H1 (cell line): Measurements from ENCODE around the gene RNF31. TPM values are rescaled to one million over a fixed set of nuclear protein-coding genes. Genes with fewer than 3 reads are reported as not detected.

Experiments
- CBX8 ChIP-seq: fragments of 300-800, 300-1000 bp; sonication (generic); IDR thresholded peaks from 2 replicates; pipeline ENCODE4 v1.7.1; 2016; ENCODE audit warnings: low read depth, low read length, borderline replicate concordance
- JUN ChIP-seq: IDR thresholded peaks from 2 replicates; pipeline ENCODE4 v1.6.1; 2011; ENCODE audit warnings: low read depth, mild to moderate bottlenecking, improper control_type of control experiment, low read length
- RBBP5 ChIP-seq: IDR thresholded peaks from 2 replicates; pipeline ENCODE4 v1.7.1; 2012; ENCODE audit warnings: low read depth, mild to moderate bottlenecking, inconsistent platforms, low read length, moderate library complexity, borderline replicate concordance
- SUZ12 ChIP-seq: fragments of 200-600 bp; sonication (generic); IDR thresholded peaks from 2 replicates; pipeline ENCODE4 v1.6.1; 2012; ENCODE audit warnings: mild to moderate bottlenecking, inconsistent platforms, low read length, moderate library complexity, mixed read lengths
- polyA plus RNA-seq, 7 experiments: library from polyadenylated mRNA; depleted of rRNA in 3 of 7; stranded (reverse) in 5 of 7; unstranded in 2 of 7; fragments of >200 nt in 5 of 7; fragments of 200-250 nt in 2 of 7; gene quantifications; 1 replicate in 5 of 7; 2 replicates in 1 of 7; 4 replicates in 1 of 7; pipeline versions ENCODE4 v1.2.1 to v1.2.3, GENCODE V29; 2011 to 2013; ENCODE audit warnings: missing spikeins in 2 of 7, mixed read lengths in 2 of 7
- total RNA-seq: library from RNA; stranded (reverse); fragmentation: NEBNext Ultra II Directional; extraction: Animal tissue kit (Norgen Biotek cat#: 25700); gene quantifications from 2 replicates; pipeline ENCODE4 v1.2.1, GENCODE V29; 2021
- TF ChIP-seq, protein P1 (sequence below): IDR thresholded peaks from 2 replicates; pipeline ENCODE4 v1.6.1; 2011; ENCODE audit warnings: low read depth, mild to moderate bottlenecking, low read length; ENCODE audit not compliant: insufficient read depth

The RNF31 gene
- total and polyA plus RNA-seq, 2 of the 8 experiments (the other 6 are each of a cell fraction or from before 2014, with no cell fraction given), result 17.5 to 72.0 TPM

DNA sequence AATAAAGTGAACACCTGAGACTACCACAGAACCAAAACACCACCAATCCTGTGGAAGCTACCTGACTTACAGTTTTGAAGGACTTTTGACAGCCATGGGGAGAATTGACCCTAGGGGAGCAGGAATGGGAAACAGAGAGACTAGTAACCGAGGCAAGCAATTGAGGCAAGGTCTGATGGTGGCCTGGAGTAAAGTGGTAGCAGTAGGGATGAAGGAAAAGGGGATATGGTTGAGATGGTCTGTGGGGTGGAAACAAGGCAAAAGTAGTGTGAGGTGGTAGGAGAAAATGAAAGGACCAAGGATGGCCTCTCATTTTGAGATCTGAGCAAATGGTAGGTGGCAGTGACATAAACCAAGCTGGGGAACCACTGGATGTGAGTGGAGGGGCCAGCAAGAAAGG is 9.5 kb downstream of the RNF31 start (continued):
- no peak for TF ChIP-seq SUZ12
- no peak for TF ChIP-seq RBBP5
- no peak for TF ChIP-seq JUN
- no peak for TF ChIP-seq CBX8
- TF ChIP-seq, protein P1, sequence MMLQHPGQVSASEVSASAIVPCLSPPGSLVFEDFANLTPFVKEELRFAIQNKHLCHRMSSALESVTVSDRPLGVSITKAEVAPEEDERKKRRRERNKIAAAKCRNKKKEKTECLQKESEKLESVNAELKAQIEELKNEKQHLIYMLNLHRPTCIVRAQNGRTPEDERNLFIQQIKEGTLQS, result no peak
